Progenitor cell of endocrine pancreas (in vitro differentiated cells): Measurements from ENCODE around the gene GBF1. TPM values are rescaled to one million over a fixed set of nuclear protein-coding genes. Genes with fewer than 3 reads are reported as not detected.

Experiments
- DNase-seq: peaks from one replicate; pipeline ENCODE4 v3.0.0; 2021; ENCODE audit warnings: low spot score; ENCODE audit not compliant: unreplicated experiment
- H3K27ac Mint-ChIP-seq: 2 replicates; pipeline ENCODE4 v1.8.0; 2021; ENCODE audit warnings: mild to moderate bottlenecking, moderate library complexity, mixed read lengths
- H3K27me3 Mint-ChIP-seq: 2 replicates; pipeline ENCODE4 v1.8.0; 2021; ENCODE audit warnings: mixed read lengths
- H3K36me3 Mint-ChIP-seq: 2 replicates; pipeline ENCODE4 v1.8.0; 2022; ENCODE audit warnings: mixed read lengths; ENCODE audit not compliant: insufficient read depth
- H3K4me1 Mint-ChIP-seq: 2 replicates; pipeline ENCODE4 v1.8.0; 2021; ENCODE audit warnings: low read depth, mixed read lengths
- H3K4me3 Mint-ChIP-seq: 2 replicates; pipeline ENCODE4 v1.8.0; 2021; ENCODE audit warnings: low read depth, mild to moderate bottlenecking, moderate library complexity, mixed read lengths
- H3K9me3 Mint-ChIP-seq: 2 replicates; pipeline ENCODE4 v1.8.0; 2021; ENCODE audit warnings: low read depth, mixed read lengths
- total RNA-seq: library from RNA; stranded (reverse); gene quantifications from 2 replicates; pipeline ENCODE4 v1.2.1, GENCODE V29; 2021
- TF ChIP-seq, protein P1 (sequence below): fragments of 200-600 bp; sonication (generic); IDR thresholded peaks from one replicate; pipeline ENCODE4 v1.5.0; 2021; ENCODE audit warnings: antibody characterized with exemption, mild to moderate bottlenecking; ENCODE audit not compliant: unreplicated experiment

GBF1 gene
- total RNA-seq, 1 donor from 2014 or later = 54.6 TPM

GRCh38 chr10:102316421-102316820 lies 71.1 kb downstream of the GBF1 start:
- no peaks in the 10 kb centered on the region for H3K9me3 Mint-ChIP-seq
- no peak overlapping the region for H3K4me3 Mint-ChIP-seq
- no peak for DNase-seq
- TF ChIP-seq, protein P1, sequence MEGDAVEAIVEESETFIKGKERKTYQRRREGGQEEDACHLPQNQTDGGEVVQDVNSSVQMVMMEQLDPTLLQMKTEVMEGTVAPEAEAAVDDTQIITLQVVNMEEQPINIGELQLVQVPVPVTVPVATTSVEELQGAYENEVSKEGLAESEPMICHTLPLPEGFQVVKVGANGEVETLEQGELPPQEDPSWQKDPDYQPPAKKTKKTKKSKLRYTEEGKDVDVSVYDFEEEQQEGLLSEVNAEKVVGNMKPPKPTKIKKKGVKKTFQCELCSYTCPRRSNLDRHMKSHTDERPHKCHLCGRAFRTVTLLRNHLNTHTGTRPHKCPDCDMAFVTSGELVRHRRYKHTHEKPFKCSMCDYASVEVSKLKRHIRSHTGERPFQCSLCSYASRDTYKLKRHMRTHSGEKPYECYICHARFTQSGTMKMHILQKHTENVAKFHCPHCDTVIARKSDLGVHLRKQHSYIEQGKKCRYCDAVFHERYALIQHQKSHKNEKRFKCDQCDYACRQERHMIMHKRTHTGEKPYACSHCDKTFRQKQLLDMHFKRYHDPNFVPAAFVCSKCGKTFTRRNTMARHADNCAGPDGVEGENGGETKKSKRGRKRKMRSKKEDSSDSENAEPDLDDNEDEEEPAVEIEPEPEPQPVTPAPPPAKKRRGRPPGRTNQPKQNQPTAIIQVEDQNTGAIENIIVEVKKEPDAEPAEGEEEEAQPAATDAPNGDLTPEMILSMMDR = no peak
- H3K27ac Mint-ChIP-seq = no peak overlapping the region
- H3K36me3 Mint-ChIP-seq = no peaks in the 10 kb centered on the region
- H3K4me1 Mint-ChIP-seq = peaks cover 11% of the 10 kb centered on the region
- H3K27me3 Mint-ChIP-seq = no peaks in the 10 kb centered on the region

- H3K27ac Mint-ChIP-seq = no peak overlapping the region
- TF ChIP-seq, protein P1 = no peak
- H3K4me1 Mint-ChIP-seq = peaks cover 4% of the 10 kb centered on the region
- H3K9me3 Mint-ChIP-seq = no peaks in the 10 kb centered on the region
- H3K36me3 Mint-ChIP-seq = no peaks in the 10 kb centered on the region
- H3K27me3 Mint-ChIP-seq = no peaks in the 10 kb centered on the region
- no peak overlapping the region for H3K4me3 Mint-ChIP-seq
- DNase-seq = no peak
These were observed 77.6 kb downstream of the GBF1 start for GRCh38 chr10:102322914-102323313.

- no peaks in the 10 kb centered on the region for H3K9me3 Mint-ChIP-seq
- peaks cover under 1% of the 10 kb centered on the region for H3K36me3 Mint-ChIP-seq
- peaks cover 11% of the 10 kb centered on the region for H3K4me1 Mint-ChIP-seq
- no peak overlapping the region for H3K27ac Mint-ChIP-seq
- TF ChIP-seq, protein P1 = no peak
- H3K4me3 Mint-ChIP-seq = no peak overlapping the region
- no peaks in the 10 kb centered on the region for H3K27me3 Mint-ChIP-seq
- DNase-seq = no peak
These were observed 78.7 kb downstream of the GBF1 start for GRCh38 chr10:102324061-102324460.

DNA sequence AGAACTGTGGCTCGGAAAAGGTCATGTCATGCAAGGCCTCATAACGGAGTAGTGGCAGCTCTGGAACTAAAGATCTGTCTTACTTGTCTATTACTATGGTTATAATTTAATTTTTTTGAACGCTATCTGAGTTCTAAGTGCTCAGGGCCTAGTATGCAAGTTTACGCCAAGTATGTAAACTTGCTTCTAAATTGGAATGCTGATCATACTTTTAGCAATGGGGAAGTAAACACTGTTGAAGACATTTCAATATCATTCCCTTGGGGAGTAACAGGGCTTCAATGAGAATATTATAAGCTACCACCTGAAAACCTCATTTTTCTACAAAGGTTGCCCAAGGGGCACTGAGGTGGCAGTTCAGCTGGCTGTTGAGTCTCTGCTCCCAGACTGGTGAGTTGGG lies 80.7 kb downstream of the GBF1 start:
- no peak for DNase-seq
- Mint-ChIP-seq H3K36me3 (peaks cover 2% of the 10 kb centered on the region), H3K27ac (no peak overlapping the region), H3K9me3 (no peaks in the 10 kb centered on the region), H3K4me1 (peaks cover 13% of the 10 kb centered on the region), H3K27me3 (no peaks in the 10 kb centered on the region), H3K4me3 (no peak overlapping the region)
- TF ChIP-seq, protein P1 = no peak

GRCh38 chr10:102327002-102327401 lies 81.7 kb downstream of the GBF1 start:
- DNase-seq = no peak
- Mint-ChIP-seq H3K9me3 (no peaks in the 10 kb centered on the region), H3K36me3 (peaks cover 2% of the 10 kb centered on the region)

More at GRCh38 chr10:102327002-102327401, 81.7 kb downstream of the GBF1 start:
- TF ChIP-seq, protein P1 = no peak
- H3K4me3 Mint-ChIP-seq = no peak overlapping the region
- H3K4me1 Mint-ChIP-seq = peaks cover 13% of the 10 kb centered on the region
- no peak overlapping the region for H3K27ac Mint-ChIP-seq
- no peaks in the 10 kb centered on the region for H3K27me3 Mint-ChIP-seq
